ENCODE data around the gene RBKS. TPM values are rescaled to one million over a fixed set of nuclear protein-coding genes. Genes with fewer than 3 reads are reported as not detected.

Gene RBKS
- total RNA-seq, 2 donors from 2014 or later: 5.8 to 11.5 TPM

- Mint-ChIP-seq H3K4me1 (ENCODE audit: low read depth) (peaks cover 87% of the 10 kb centered on the region), H3K9me3 (peaks cover 1 to 2% of the 10 kb centered on the region in 2 donors), H3K27ac (peak overlapping the region; percentile 100), H3K36me3 (ENCODE audit: insufficient read depth in 2 of 2) (peaks cover 29 to 33% of the 10 kb centered on the region in 2 donors), H3K4me3 (peak overlapping the region; percentile 56 to 94), H3K27me3 (ENCODE audit: low read depth) (no peaks in the 10 kb centered on the region)
- ATAC-seq (replicated peaks in 1 of 2): peak; percentile 71 to 73
- DNase-seq: peak; percentile 29 to 56
Measured at GRCh38 chr2:27901234-27901633, 11.0 kb upstream of the RBKS start.

- H3K4me3 Mint-ChIP-seq: peak overlapping the region in 1 of 2 donors; percentile 76
- peaks cover 93% of the 10 kb centered on the region for H3K4me1 Mint-ChIP-seq (ENCODE audit: low read depth)
- H3K27me3 Mint-ChIP-seq (ENCODE audit: low read depth): no peaks in the 10 kb centered on the region
- ATAC-seq (replicated peaks in 1 of 2): no peak
- H3K9me3 Mint-ChIP-seq: peaks cover 0 to 3% of the 10 kb centered on the region in 2 donors
- H3K27ac Mint-ChIP-seq: peak overlapping the region; percentile 83
- peaks cover 26 to 39% of the 10 kb centered on the region in 2 donors for H3K36me3 Mint-ChIP-seq (ENCODE audit: insufficient read depth in 2 of 2)
- no peak for DNase-seq
Measured at GRCh38 chr2:27897717-27898116, 7.5 kb upstream of the RBKS start.

GRCh38 chr2:27893006-27893405 is 2.8 kb upstream of the RBKS start:
- Mint-ChIP-seq H3K27ac (peak overlapping the region; percentile 100), H3K36me3 (ENCODE audit: insufficient read depth in 2 of 2) (peaks cover 26 to 29% of the 10 kb centered on the region in 2 donors), H3K27me3 (ENCODE audit: low read depth) (no peaks in the 10 kb centered on the region), H3K4me1 (ENCODE audit: low read depth) (peaks cover 88% of the 10 kb centered on the region), H3K4me3 (peak overlapping the region; percentile 98), H3K9me3 (peaks cover 0 to 2% of the 10 kb centered on the region in 2 donors)
- ATAC-seq (replicated peaks in 1 of 2) (no peak), DNase-seq (no peak)

GRCh38 chr2:27891673-27892105 is 1.5 kb upstream of the RBKS start:
- peak overlapping the region; percentile 98 for H3K4me3 Mint-ChIP-seq
- peak overlapping the region; percentile 100 for H3K27ac Mint-ChIP-seq
- peaks cover 0 to 2% of the 10 kb centered on the region in 2 donors for H3K9me3 Mint-ChIP-seq
- ATAC-seq (replicated peaks in 1 of 2) (no peak), DNase-seq (no peak)
- peaks cover 18 to 23% of the 10 kb centered on the region in 2 donors for H3K36me3 Mint-ChIP-seq (ENCODE audit: insufficient read depth in 2 of 2)
- no peaks in the 10 kb centered on the region for H3K27me3 Mint-ChIP-seq (ENCODE audit: low read depth)
- peaks cover 81% of the 10 kb centered on the region for H3K4me1 Mint-ChIP-seq (ENCODE audit: low read depth)

GRCh38 chr2:27890924-27891672 is 911 bp upstream of the RBKS start:
- ATAC-seq (replicated peaks in 1 of 2) (peak; percentile 38), DNase-seq (peak; percentile 83 to 90)
- H3K36me3 Mint-ChIP-seq (ENCODE audit: insufficient read depth in 2 of 2): peaks cover 13 to 19% of the 10 kb centered on the region in 2 donors
- H3K27ac Mint-ChIP-seq: peak overlapping the region; percentile 100
- H3K4me1 Mint-ChIP-seq (ENCODE audit: low read depth): peaks cover 75% of the 10 kb centered on the region
- H3K9me3 Mint-ChIP-seq: peaks cover 0 to 2% of the 10 kb centered on the region in 2 donors
- peak overlapping the region; percentile 98 for H3K4me3 Mint-ChIP-seq
- H3K27me3 Mint-ChIP-seq (ENCODE audit: low read depth): no peaks in the 10 kb centered on the region

- no peak for DNase-seq
- Mint-ChIP-seq H3K4me1 (ENCODE audit: low read depth) (peaks cover 62% of the 10 kb centered on the region), H3K36me3 (ENCODE audit: insufficient read depth in 2 of 2) (peaks cover 7 to 8% of the 10 kb centered on the region in 2 donors), H3K9me3 (no peaks in the 10 kb centered on the region), H3K27ac (peak overlapping the region; percentile 91), H3K4me3 (peak overlapping the region; percentile 98), H3K27me3 (ENCODE audit: low read depth) (no peaks in the 10 kb centered on the region)
- ATAC-seq (replicated peaks in 1 of 2): no peak
Measured at GRCh38 chr2:27889774-27890145, 427 bp downstream of the RBKS start.

GRCh38 chr2:27888790-27889189 is 1.4 kb downstream of the RBKS start:
- peaks cover 5 to 6% of the 10 kb centered on the region in 2 donors for H3K36me3 Mint-ChIP-seq (ENCODE audit: insufficient read depth in 2 of 2)

GRCh38 chr2:27887830-27888229 is 2.4 kb downstream of the RBKS start:
- Mint-ChIP-seq H3K4me1 (ENCODE audit: low read depth) (peaks cover 42% of the 10 kb centered on the region), H3K27ac (peak overlapping the region; percentile 91), H3K9me3 (no peaks in the 10 kb centered on the region), H3K4me3 (no peak overlapping the region), H3K27me3 (ENCODE audit: low read depth) (no peaks in the 10 kb centered on the region), H3K36me3 (ENCODE audit: insufficient read depth in 2 of 2) (peaks cover 3 to 6% of the 10 kb centered on the region in 2 donors)
- DNase-seq: no peak
- no peak for ATAC-seq (replicated peaks in 1 of 2)

More at GRCh38 chr2:27888790-27889189, 1.4 kb downstream of the RBKS start:
- Mint-ChIP-seq H3K27ac (peak overlapping the region; percentile 91), H3K4me1 (ENCODE audit: low read depth) (peaks cover 52% of the 10 kb centered on the region), H3K9me3 (no peaks in the 10 kb centered on the region), H3K4me3 (peak overlapping the region; percentile 98), H3K27me3 (ENCODE audit: low read depth) (no peaks in the 10 kb centered on the region)
- ATAC-seq (replicated peaks in 1 of 2) (no peak), DNase-seq (no peak)

GRCh38 chr2:27887111-27887510 is 3.1 kb downstream of the RBKS start:
- Mint-ChIP-seq H3K4me3 (peak overlapping the region in 1 of 2 donors; percentile 25), H3K9me3 (peaks cover 0 to 4% of the 10 kb centered on the region in 2 donors), H3K4me1 (ENCODE audit: low read depth) (peaks cover 35% of the 10 kb centered on the region), H3K27me3 (ENCODE audit: low read depth) (no peaks in the 10 kb centered on the region), H3K27ac (peak overlapping the region; percentile 10), H3K36me3 (ENCODE audit: insufficient read depth in 2 of 2) (peaks cover 3 to 5% of the 10 kb centered on the region in 2 donors)
- ATAC-seq (replicated peaks in 1 of 2): no peak
- no peak for DNase-seq

GRCh38 chr2:27886322-27886721 is 3.9 kb downstream of the RBKS start:
- Mint-ChIP-seq H3K36me3 (ENCODE audit: insufficient read depth in 2 of 2) (peaks cover 3 to 5% of the 10 kb centered on the region in 2 donors), H3K27ac (no peak overlapping the region), H3K27me3 (ENCODE audit: low read depth) (no peaks in the 10 kb centered on the region), H3K9me3 (peaks cover 0 to 4% of the 10 kb centered on the region in 2 donors), H3K4me1 (ENCODE audit: low read depth) (peaks cover 27% of the 10 kb centered on the region), H3K4me3 (no peak overlapping the region)
- DNase-seq (no peak), ATAC-seq (replicated peaks in 1 of 2) (no peak)

- Mint-ChIP-seq H3K9me3 (peaks cover 0 to 4% of the 10 kb centered on the region in 2 donors), H3K4me3 (no peak overlapping the region), H3K27me3 (ENCODE audit: low read depth) (no peaks in the 10 kb centered on the region), H3K4me1 (ENCODE audit: low read depth) (peaks cover 22% of the 10 kb centered on the region), H3K27ac (no peak overlapping the region), H3K36me3 (ENCODE audit: insufficient read depth in 2 of 2) (no peaks in the 10 kb centered on the region)
- no peak for DNase-seq
- ATAC-seq (replicated peaks in 1 of 2): no peak
Measured at GRCh38 chr2:27885661-27886060, 4.5 kb downstream of the RBKS start.

GRCh38 chr2:27885234-27885633 is 5.0 kb downstream of the RBKS start:
- no peaks in the 10 kb centered on the region for H3K27me3 Mint-ChIP-seq (ENCODE audit: low read depth)
- ATAC-seq (replicated peaks in 1 of 2) (no peak), DNase-seq (no peak)
- no peak overlapping the region for H3K4me3 Mint-ChIP-seq
- no peak overlapping the region for H3K27ac Mint-ChIP-seq
- peaks cover 22% of the 10 kb centered on the region for H3K4me1 Mint-ChIP-seq (ENCODE audit: low read depth)
- H3K36me3 Mint-ChIP-seq (ENCODE audit: insufficient read depth in 2 of 2): peaks cover 2 to 3% of the 10 kb centered on the region in 2 donors
- H3K9me3 Mint-ChIP-seq: peaks cover 3 to 4% of the 10 kb centered on the region in 2 donors

- no peak for DNase-seq
- no peak overlapping the region for H3K27ac Mint-ChIP-seq
- H3K36me3 Mint-ChIP-seq (ENCODE audit: insufficient read depth in 2 of 2): peaks cover 2 to 5% of the 10 kb centered on the region in 2 donors
- no peak for ATAC-seq (replicated peaks in 1 of 2)
- H3K4me3 Mint-ChIP-seq: no peak overlapping the region
- H3K4me1 Mint-ChIP-seq (ENCODE audit: low read depth): peaks cover 20% of the 10 kb centered on the region
- peaks cover 5 to 7% of the 10 kb centered on the region in 2 donors for H3K9me3 Mint-ChIP-seq
- no peaks in the 10 kb centered on the region for H3K27me3 Mint-ChIP-seq (ENCODE audit: low read depth)
Measured at GRCh38 chr2:27884601-27885000, 5.6 kb downstream of the RBKS start.

Measured in activated T-cell treated with anti-CD3 and anti-CD28 coated beads, Interleukin-2, amount 50 U/mL, for 72 hours (primary cell).